GM12878 (cell line): ENCODE results near the gene BNIP5. TPM values are rescaled to one million over a fixed set of nuclear protein-coding genes. Genes with fewer than 3 reads are reported as not detected.

Source experiments
- CEBPB ChIP-seq, 2 experiments: fragments of 150-350 bp in 1 of 2; IDR thresholded peaks; 2 replicates each; pipeline ENCODE4 v1.6.1; 2012 to 2014; ENCODE audit warnings: low read depth in 2 of 2, low read length in 2 of 2, borderline replicate concordance in 1 of 2, inconsistent platforms in 1 of 2
- POLR2A ChIP-seq: IDR thresholded peaks from 2 replicates; pipeline ENCODE4 v1.6.1; 2011; ENCODE audit warnings: low read depth, mild to moderate bottlenecking, low read length
- RCOR1 ChIP-seq: conservative IDR thresholded peaks from 2 replicates; pipeline ENCODE4 v1.6.1; 2012; ENCODE audit warnings: low read depth, low read length, improper control_type of control experiment
- SUPT20H ChIP-seq: IDR thresholded peaks from 2 replicates; pipeline ENCODE4 v1.6.1; 2011; ENCODE audit warnings: low read depth, mild to moderate bottlenecking, low read length, moderate library complexity, borderline replicate concordance; ENCODE audit not compliant: control insufficient read depth
- WRNIP1 ChIP-seq: IDR thresholded peaks from 2 replicates; pipeline ENCODE4 v1.6.1; 2011; ENCODE audit warnings: low read depth, low read length, improper control_type of control experiment, borderline replicate concordance
- ZNF384 ChIP-seq: IDR thresholded peaks from 2 replicates; pipeline ENCODE4 v1.6.1; 2012; ENCODE audit warnings: low read depth, mild to moderate bottlenecking, low read length, improper control_type of control experiment, borderline replicate concordance
- polyA plus RNA-seq, 11 experiments: library from polyadenylated mRNA; depleted of rRNA in 4 of 11; unstranded in 6 of 11; stranded (reverse) in 5 of 11; fragments of >200 nt; fragmentation: Nextera tagmentation in 4 of 11; fragmentation: Illumina TruSeq in 1 of 11; extraction: Ambion mirVana in 4 of 11; extraction: Trizol in 1 of 11; gene quantifications; 1 replicate in 1 of 11; 2 replicates in 10 of 11; pipeline versions ENCODE4 v1.2.1 to v1.2.3, GENCODE V29; 2011 to 2016; ENCODE audit warnings: inconsistent platforms in 2 of 11, missing spikeins in 2 of 11, low read depth in 1 of 11
- total RNA-seq, 4 experiments: library from RNA; depleted of rRNA in 3 of 4; stranded (reverse); fragments of >200 nt in 3 of 4; fragmentation: Illumina TruSeq in 1 of 4; extraction: Trizol in 1 of 4; gene quantifications; 2 replicates each; pipeline versions ENCODE4 v1.2.1 to v1.2.3, GENCODE V29; 2013 to 2021
- TF ChIP-seq, protein P1 (sequence below): fragments of 450-650 bp; IDR thresholded peaks from 2 replicates; pipeline ENCODE4 v1.6.1; 2017; ENCODE audit warnings: mild to moderate bottlenecking, moderate library complexity
- TF ChIP-seq, protein P2 (sequence below): IDR thresholded peaks from 2 replicates; pipeline ENCODE4 v1.6.1; 2012; ENCODE audit warnings: low read depth, low read length, improper control_type of control experiment
- TF ChIP-seq, protein P3 (sequence below): fragments of 450-650 bp; IDR thresholded peaks from 2 replicates; pipeline ENCODE4 v1.6.1; 2017; ENCODE audit warnings: mild to moderate bottlenecking, moderate library complexity

The BNIP5 gene
- total and polyA plus RNA-seq, 10 of the 15 experiments (the other 5 are each of a cell fraction or from before 2014, with no cell fraction given): 0.02 to 0.68 (median 0.05) TPM; not detected in 2

DNA sequence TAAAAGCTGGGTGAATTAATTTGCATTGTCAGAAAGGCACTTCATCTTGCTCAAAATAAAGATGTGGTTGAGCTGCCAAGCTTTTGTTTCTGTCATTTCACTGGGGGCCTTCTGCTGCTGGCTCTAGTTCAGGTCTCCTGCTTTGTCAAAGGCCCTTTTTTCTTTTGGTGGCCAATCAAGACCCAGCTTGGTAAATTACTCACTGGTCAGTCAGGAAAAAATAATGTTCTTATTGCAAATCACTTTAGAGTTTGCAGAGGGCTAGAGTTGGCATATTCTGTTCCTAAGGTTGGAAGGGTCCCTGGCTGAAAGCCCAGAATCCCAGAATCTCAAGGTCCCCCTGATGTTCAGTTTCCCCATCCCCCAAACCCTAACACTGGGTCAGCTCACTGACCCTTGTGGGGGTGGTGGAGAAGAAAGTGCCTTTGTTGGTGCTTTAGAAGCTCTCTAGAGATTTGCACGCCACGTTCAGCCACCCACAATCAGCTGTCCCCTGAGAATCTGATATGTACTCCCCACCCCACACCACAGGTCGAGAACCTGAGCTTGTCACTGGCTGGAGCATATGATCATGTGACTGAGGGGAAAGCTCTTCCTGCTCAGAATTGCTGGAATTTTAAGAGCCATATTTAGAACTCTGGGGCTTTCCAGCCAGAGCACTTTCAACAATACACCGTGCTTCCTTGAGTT, 21.7 kb upstream of the BNIP5 start (continued):
- TF ChIP-seq, protein P1, sequence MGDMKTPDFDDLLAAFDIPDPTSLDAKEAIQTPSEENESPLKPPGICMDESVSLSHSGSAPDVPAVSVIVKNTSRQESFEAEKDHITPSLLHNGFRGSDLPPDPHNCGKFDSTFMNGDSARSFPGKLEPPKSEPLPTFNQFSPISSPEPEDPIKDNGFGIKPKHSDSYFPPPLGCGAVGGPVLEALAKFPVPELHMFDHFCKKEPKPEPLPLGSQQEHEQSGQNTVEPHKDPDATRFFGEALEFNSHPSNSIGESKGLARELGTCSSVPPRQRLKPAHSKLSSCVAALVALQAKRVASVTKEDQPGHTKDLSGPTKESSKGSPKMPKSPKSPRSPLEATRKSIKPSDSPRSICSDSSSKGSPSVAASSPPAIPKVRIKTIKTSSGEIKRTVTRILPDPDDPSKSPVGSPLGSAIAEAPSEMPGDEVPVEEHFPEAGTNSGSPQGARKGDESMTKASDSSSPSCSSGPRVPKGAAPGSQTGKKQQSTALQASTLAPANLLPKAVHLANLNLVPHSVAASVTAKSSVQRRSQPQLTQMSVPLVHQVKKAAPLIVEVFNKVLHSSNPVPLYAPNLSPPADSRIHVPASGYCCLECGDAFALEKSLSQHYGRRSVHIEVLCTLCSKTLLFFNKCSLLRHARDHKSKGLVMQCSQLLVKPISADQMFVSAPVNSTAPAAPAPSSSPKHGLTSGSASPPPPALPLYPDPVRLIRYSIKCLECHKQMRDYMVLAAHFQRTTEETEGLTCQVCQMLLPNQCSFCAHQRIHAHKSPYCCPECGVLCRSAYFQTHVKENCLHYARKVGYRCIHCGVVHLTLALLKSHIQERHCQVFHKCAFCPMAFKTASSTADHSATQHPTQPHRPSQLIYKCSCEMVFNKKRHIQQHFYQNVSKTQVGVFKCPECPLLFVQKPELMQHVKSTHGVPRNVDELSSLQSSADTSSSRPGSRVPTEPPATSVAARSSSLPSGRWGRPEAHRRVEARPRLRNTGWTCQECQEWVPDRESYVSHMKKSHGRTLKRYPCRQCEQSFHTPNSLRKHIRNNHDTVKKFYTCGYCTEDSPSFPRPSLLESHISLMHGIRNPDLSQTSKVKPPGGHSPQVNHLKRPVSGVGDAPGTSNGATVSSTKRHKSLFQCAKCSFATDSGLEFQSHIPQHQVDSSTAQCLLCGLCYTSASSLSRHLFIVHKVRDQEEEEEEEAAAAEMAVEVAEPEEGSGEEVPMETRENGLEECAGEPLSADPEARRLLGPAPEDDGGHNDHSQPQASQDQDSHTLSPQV: no peak
- TF ChIP-seq CEBPB (IDR thresholded peaks at IDR 0.05; ENCODE audit: borderline replicate concordance in 1 of 2, low read depth in 2 of 2, low read length in 2 of 2) (no peak), ZNF384 (no peak; the same call in 1 of the 2 replicates), SUPT20H (no peak), RCOR1 (peak; percentile 58), WRNIP1 (no peak), POLR2A (no peak)
- TF ChIP-seq, protein P2, sequence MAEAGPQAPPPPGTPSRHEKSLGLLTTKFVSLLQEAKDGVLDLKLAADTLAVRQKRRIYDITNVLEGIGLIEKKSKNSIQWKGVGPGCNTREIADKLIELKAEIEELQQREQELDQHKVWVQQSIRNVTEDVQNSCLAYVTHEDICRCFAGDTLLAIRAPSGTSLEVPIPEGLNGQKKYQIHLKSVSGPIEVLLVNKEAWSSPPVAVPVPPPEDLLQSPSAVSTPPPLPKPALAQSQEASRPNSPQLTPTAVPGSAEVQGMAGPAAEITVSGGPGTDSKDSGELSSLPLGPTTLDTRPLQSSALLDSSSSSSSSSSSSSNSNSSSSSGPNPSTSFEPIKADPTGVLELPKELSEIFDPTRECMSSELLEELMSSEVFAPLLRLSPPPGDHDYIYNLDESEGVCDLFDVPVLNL: no peak
- TF ChIP-seq, protein P3, sequence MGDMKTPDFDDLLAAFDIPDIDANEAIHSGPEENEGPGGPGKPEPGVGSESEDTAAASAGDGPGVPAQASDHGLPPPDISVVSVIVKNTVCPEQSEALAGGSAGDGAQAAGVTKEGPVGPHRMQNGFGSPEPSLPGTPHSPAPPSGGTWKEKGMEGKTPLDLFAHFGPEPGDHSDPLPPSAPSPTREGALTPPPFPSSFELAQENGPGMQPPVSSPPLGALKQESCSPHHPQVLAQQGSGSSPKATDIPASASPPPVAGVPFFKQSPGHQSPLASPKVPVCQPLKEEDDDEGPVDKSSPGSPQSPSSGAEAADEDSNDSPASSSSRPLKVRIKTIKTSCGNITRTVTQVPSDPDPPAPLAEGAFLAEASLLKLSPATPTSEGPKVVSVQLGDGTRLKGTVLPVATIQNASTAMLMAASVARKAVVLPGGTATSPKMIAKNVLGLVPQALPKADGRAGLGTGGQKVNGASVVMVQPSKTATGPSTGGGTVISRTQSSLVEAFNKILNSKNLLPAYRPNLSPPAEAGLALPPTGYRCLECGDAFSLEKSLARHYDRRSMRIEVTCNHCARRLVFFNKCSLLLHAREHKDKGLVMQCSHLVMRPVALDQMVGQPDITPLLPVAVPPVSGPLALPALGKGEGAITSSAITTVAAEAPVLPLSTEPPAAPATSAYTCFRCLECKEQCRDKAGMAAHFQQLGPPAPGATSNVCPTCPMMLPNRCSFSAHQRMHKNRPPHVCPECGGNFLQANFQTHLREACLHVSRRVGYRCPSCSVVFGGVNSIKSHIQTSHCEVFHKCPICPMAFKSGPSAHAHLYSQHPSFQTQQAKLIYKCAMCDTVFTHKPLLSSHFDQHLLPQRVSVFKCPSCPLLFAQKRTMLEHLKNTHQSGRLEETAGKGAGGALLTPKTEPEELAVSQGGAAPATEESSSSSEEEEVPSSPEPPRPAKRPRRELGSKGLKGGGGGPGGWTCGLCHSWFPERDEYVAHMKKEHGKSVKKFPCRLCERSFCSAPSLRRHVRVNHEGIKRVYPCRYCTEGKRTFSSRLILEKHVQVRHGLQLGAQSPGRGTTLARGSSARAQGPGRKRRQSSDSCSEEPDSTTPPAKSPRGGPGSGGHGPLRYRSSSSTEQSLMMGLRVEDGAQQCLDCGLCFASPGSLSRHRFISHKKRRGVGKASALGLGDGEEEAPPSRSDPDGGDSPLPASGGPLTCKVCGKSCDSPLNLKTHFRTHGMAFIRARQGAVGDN: no peak
